Lower leg skin (tissue), 4 donors: ENCODE data around the gene SPCS3. TPM values are rescaled to one million over a fixed set of nuclear protein-coding genes. Genes with fewer than 3 reads are reported as not detected.

Experiments used
- DNase-seq, 2 donors: peaks; one replicate each; pipeline ENCODE4 v3.0.0-alpha.2; 2019; ENCODE audit warnings: low spot score in 2 of 2
- H3K4me3 ChIP-seq: fragments of 200-600 bp; sonication (generic); 2 replicates; pipeline ENCODE4 v1.5.1; 2017; ENCODE audit warnings: mild to moderate bottlenecking, low read depth; ENCODE audit not compliant: poor library complexity, severe bottlenecking
- POLR2A ChIP-seq, 2 donors: fragments of 450-650 bp; IDR thresholded peaks; one replicate each; pipeline ENCODE4 v1.6.1; 2016 to 2017; ENCODE audit warnings: antibody characterized with exemption in 2 of 2, mild to moderate bottlenecking in 1 of 2, moderate library complexity in 1 of 2
- WGBS, 2 donors: methylation state at CpG; one replicate each; pipeline ENCODE4 v1.1.5; 2018; 5-methylcytosine and 5-hydroxymethylcytosine counted together
- intact Hi-C: fragments of 100-400 bp; cut with DNase I; formaldehyde crosslinking; loops from one replicate; pipeline ENCODE4 v1.15.0; 2023; ENCODE audit warnings: low total_unique reads
- total RNA-seq, 4 donors: library from RNA; depleted of rRNA; stranded (reverse); fragments of >200 nt; gene quantifications; one replicate each; pipeline ENCODE4 v1.1.0, GENCODE V29; 2016
- TF ChIP-seq, protein P1 (sequence below), 3 donors: fragments of 450-650 bp; IDR thresholded peaks; one replicate each; pipeline ENCODE4 v1.5.1; 2016; ENCODE audit warnings: antibody characterized with exemption in 3 of 3, mild to moderate bottlenecking in 3 of 3, moderate library complexity in 2 of 3

Gene SPCS3
- total RNA-seq, result 10 to 100 TPM; 39.8 to 54.5 (median 44.3) TPM

DNA sequence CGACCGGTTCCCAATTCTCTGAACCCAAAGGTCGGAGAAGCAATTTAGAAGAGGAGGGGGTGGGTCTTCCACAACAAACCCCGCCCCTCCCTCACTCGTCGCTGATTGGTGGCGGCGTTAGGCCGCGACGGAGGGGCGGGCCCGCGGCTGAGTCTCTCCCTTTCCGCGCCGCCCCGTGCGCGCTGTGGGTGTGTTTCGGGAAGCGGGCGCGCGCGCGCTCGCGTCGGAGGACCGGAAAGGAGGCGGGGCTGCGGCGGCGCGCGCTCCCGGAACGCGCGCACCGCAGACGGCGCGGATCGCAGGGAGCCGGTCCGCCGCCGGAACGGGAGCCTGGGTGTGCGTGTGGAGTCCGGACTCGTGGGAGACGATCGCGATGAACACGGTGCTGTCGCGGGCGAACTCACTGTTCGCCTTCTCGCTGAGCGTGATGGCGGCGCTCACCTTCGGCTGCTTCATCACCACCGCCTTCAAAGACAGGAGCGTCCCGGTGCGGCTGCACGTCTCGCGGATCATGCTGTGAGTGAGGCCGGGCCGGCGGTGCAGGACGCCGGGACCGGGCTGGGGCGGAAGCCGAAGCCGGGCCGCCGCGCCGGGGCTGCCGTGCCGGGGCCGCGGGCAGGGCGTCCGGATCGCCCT is at the start of gene SPCS3:
Gene SPCS3 (plus strand): TSS at position 263 of the 636 bp plus-strand sequence. CDS start 111 bp downstream, at position 374.
- peak within 1 kb of the TSS; percentile 100 for H3K4me3 ChIP-seq
- TF ChIP-seq, protein P1, sequence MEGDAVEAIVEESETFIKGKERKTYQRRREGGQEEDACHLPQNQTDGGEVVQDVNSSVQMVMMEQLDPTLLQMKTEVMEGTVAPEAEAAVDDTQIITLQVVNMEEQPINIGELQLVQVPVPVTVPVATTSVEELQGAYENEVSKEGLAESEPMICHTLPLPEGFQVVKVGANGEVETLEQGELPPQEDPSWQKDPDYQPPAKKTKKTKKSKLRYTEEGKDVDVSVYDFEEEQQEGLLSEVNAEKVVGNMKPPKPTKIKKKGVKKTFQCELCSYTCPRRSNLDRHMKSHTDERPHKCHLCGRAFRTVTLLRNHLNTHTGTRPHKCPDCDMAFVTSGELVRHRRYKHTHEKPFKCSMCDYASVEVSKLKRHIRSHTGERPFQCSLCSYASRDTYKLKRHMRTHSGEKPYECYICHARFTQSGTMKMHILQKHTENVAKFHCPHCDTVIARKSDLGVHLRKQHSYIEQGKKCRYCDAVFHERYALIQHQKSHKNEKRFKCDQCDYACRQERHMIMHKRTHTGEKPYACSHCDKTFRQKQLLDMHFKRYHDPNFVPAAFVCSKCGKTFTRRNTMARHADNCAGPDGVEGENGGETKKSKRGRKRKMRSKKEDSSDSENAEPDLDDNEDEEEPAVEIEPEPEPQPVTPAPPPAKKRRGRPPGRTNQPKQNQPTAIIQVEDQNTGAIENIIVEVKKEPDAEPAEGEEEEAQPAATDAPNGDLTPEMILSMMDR (IDR thresholded peaks at IDR 0.05), result no peak
- TF ChIP-seq POLR2A (IDR thresholded peaks at IDR 0.05), result peak in 1 of 2 donors; percentile 64
- DNase-seq, result peak; percentile 95 to 99
- WGBS, 2 donors, result 0 to 1% methylated on average over 66 to 79 of the region's 94 CpGs
- intact Hi-C loops, result no loop called here

DNA sequence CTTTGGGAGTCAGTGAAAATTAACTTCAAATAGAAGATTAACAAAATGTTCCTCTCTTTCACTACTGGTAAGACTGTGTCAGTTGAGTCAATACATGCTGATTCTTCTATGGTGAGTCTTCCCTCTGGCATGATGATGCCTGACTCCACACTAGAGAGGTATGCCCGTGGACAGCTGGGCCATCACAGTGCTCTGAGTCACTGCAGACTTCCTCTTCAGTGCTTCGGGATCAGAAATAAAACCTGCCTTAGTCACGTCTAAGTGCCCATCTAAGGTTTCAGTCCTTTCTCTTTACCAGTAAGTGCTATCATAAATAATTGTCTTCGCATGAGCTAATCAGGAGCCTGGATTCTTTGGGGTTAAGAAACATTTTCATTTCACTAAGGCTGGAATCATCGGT is 49.1 kb upstream of the SPCS3 start:
- H3K4me3 ChIP-seq, result no peak overlapping the region
- 42 to 58% methylated on average over 5 of the region's 5 CpGs for WGBS, 2 donors
- DNase-seq, result no peak
- intact Hi-C loops, result no loop called here
- TF ChIP-seq POLR2A (IDR thresholded peaks at IDR 0.05), result no peak
- TF ChIP-seq, protein P1 (IDR thresholded peaks at IDR 0.05), result no peak

DNA sequence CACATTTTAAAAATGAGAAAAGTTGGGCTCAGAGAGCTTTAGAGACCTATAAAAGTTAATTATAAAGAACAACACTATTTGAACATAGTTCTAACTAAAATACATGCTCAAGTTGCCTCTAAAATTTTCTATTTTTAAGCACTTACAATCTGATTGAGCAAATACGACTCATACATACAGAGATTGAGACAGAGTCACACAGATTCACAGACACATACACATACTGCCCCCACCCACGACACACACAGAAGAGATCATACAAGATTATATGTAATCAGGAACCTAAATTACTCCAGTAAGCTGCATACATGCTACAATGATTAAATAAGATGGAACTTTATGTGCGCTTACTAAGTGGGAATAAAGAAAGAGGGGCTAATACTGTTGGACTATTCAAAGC is 48.0 kb upstream of the SPCS3 start:
- no peak for TF ChIP-seq POLR2A (IDR thresholded peaks at IDR 0.05)
- TF ChIP-seq, protein P1 (IDR thresholded peaks at IDR 0.05), result no peak
- WGBS, 2 donors, result 82 to 85% methylated on average over 3 of the region's 3 CpGs
- DNase-seq, result no peak
- H3K4me3 ChIP-seq, result no peak overlapping the region
- intact Hi-C loops, result no loop called here

DNA sequence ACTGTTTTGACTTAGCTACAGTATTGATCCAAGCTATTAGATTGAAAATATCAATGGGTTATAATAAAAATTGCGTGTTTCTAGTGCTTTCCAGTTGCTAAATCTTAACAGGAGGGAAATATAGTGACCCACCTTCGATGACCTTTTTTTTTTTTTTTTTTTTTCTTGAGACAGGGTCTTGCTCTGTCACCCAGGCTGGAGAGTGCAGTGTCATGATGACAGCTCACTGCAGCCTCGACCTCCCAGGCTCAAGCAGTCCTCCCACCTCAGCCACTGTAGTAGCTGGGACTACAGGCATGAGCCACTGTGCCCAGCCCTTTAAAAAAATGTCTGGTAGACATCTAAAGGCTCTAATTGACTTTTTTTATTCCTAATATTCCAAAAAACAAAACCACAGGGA is 47.0 kb upstream of the SPCS3 start:
- 63 to 75% methylated on average over 3 of the region's 3 CpGs for WGBS, 2 donors
- TF ChIP-seq, protein P1 (IDR thresholded peaks at IDR 0.05), result no peak
- no peak for TF ChIP-seq POLR2A (IDR thresholded peaks at IDR 0.05)
- intact Hi-C loops, result no loop called here
- no peak overlapping the region for H3K4me3 ChIP-seq
- DNase-seq, result no peak

DNA sequence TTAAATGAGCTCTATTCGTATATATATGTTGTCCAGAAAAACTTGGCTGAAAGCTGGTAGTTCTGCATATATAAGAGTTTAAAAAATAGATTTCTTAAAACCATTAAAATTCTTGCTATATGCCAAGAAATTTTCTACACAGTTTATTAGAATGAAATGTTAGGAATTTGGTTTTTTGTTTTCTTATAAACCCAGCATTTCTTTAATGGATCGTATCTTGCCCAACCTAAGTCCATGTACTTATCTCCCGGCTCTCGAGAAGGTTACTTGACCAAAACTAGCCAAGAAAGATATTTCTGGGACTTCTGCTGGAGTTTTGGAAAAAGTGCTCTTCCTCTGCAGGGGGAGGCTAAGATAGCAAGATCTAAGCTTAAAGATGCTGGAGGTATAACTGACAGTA is 46.0 kb upstream of the SPCS3 start:
- DNase-seq, result no peak
- H3K4me3 ChIP-seq, result no peak overlapping the region
- intact Hi-C loops, result no loop called here
- TF ChIP-seq POLR2A (IDR thresholded peaks at IDR 0.05), result no peak
- TF ChIP-seq, protein P1 (IDR thresholded peaks at IDR 0.05), result no peak
- 82 to 83% methylated on average over 4 of the region's 4 CpGs for WGBS, 2 donors

DNA sequence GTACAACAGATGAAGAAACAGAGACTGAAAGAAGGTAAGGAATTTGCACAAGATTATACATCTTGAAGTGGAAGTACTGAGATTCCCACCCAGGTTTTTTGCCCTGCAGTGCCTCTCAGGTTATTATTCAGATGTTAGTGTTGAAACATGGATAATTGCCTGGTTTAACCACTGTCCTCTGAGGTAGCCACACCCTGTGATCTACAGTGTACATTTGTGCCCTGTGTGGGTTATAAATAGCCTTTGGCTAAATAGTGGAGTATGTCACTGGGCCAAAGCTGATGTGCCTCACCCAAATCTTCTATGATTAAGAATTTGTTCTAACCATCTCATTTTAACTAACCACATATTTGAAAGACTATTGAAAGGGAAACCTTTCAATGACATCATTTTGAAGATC is 45.3 kb upstream of the SPCS3 start:
- DNase-seq, result no peak
- TF ChIP-seq, protein P1 (IDR thresholded peaks at IDR 0.05), result no peak
- TF ChIP-seq POLR2A (IDR thresholded peaks at IDR 0.05), result no peak
- H3K4me3 ChIP-seq, result no peak overlapping the region
- intact Hi-C loops, result no loop called here
